ENCODE results near the gene AFF1.
A peak's percentile ranks its signal among the peaks of the same experiment; 100 is the strongest.

The AFF1 gene

DNA sequence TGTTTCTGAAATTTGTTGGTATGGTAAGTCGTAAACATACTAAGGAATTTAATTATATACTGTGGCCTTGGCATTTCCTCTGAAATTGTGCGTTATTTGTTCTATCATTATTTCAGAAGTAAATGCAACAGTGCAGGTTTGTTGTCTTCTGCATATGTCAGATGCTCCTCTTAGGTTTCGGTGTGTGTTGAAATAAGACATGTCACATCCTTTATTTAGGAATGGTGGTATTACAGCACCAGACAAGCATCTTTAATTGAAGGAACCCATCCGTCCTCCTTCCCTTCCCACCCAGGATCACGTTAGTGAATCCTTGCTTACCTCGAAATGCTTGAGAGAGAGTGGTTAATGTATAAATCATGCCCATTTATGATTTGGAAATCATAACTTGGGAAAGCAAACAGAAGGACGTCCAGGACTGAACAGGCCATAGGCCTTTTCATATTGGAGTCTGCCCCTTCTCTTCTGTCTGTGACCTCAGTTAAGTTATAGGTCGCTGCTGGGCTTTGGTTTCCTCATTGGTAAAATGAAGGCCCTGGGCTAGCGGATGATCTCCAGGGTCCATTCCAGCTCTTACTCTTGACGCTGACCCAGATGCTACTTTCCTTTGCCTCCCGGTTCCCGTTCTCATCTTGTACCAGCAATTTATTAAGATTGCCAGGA, 151.5 kb downstream of the AFF1 start:
- DNase-seq (ENCODE audit: low spot score), result no peak

DNA sequence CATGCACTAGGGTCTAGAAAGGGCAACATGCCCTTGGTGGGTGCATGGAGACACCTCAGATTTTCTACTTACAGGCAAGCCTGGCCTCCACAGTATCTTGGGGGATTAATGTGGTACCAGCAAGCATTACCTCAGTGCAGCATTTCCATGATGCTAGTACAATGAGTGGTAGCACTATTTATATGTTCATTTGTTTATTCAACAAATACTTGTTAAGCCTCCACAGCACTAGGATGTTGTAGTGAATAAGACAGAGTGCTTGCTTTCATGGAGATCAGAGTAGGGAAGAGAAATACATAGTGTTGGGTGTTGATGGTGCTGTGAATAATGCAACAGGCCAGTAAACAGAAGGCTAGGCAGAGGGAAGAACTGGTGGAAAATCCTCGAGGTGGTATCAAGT, 152.2 kb downstream of the AFF1 start:
- DNase-seq (ENCODE audit: low spot score), result no peak

DNA sequence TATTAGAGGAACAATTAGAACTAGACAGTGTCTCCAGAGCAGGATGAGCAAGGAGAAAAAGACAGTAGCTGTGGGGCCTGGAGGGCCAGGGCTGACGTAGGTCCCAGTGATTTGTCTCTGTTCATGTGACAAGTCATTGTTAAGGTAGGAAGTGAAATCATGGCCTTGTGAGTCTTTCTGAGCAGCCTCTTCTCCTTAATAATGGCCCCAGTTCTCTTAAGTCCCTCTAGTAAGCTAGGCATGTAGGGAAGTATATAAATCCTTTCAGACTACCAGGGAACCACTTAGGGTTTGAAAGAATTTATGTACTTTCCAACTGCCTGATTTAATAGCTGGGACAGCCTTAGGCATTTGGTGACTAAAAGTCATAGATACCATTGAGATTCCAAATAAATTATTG, 152.6 kb downstream of the AFF1 start:
- DNase-seq (ENCODE audit: low spot score), result peak; percentile 65

DNA sequence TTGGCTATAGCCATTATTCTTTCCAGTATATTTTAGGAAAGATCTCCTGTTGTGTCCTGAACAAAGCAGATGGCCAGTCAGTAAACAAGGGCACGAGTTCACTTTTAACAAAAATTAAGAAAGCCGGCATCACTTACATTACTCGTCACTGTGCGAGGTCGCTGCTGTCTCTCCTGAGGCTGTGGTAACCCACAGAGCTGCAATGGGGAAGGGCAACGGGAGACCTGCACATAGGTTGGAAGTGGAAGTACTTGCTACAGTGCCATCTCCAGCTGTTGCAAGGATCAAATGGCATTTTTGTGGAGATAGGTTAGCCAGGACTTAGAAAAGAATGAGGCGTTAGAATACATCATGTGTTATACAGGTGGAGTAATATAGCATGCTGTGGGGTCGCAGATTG, 153.4 kb downstream of the AFF1 start:
- no peak for DNase-seq (ENCODE audit: low spot score)

DNA sequence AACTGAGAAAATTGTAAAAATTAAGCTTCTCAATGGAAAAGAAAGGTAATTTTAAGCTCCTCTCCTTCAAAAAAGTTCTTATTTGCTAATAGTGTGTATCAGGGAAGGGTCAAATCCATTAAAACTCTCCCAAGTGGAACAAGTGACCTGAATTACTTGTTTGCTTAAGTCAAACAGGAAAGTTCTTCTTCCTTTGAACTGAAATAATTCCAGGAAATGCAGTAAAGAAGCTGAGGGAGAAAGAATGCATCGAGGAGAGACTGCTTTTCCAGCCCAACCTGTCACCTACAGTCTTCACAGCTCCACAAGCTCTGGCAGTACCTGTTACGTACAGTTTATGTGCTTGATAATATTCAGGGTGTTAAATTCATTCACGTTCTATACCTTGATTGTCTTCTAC, 154.6 kb downstream of the AFF1 start:
- no peak for DNase-seq (ENCODE audit: low spot score)

DNA sequence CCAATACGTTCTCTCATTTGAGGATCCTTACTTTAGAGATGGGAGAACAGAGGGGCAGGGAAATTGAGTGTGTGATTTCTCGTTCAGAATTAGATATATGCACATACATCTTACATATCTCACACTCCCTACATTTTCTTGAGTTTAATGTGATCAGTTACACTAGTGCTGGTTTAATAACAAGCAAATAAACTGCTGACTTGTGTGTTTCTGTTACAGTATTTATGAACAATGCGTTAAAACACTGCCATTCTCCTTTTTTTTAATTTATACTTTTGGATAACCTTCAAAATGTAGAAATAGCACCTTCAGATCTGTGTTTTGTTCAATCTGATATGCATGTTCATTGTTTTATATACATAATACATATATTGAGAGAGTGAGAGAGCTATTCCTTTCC, 155.5 kb downstream of the AFF1 start:
- DNase-seq (ENCODE audit: low spot score), result no peak

DNA sequence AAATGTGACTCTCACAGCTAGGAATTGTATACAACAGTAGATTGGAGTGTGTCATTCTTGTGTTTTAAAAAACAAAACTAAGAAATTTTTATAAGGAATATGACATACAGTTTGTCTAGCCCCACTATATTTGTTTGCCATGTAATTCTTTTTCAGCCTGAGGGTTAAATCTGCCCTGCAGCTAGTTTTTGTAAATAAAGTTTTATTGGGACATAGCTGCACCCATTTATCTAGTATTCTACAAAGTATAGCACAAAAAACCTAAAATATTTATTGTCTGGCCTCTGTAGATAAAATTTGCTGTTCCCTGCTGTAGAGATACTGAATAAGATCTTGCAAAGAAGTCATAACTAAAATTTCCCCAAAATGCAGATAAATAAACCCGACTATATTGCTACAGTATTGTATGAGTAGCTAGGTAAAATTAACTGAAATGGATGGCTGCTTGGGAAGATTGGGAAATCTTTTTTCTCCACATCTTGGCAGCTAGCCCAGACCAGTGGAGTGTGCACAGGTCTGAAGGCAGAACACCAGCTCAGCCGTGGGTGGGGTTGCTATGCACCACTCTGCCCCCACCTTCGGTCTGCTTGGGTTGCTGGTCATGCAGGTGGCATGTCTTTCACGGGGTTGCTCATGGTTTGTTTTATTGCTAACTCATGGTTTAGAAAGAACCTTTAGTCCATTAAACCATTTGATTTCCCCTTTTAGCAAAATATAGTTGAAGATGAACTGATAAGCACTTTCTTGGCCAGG, 157.8 kb downstream of the AFF1 start:
- DNase-seq (ENCODE audit: low spot score), result no peak

DNA sequence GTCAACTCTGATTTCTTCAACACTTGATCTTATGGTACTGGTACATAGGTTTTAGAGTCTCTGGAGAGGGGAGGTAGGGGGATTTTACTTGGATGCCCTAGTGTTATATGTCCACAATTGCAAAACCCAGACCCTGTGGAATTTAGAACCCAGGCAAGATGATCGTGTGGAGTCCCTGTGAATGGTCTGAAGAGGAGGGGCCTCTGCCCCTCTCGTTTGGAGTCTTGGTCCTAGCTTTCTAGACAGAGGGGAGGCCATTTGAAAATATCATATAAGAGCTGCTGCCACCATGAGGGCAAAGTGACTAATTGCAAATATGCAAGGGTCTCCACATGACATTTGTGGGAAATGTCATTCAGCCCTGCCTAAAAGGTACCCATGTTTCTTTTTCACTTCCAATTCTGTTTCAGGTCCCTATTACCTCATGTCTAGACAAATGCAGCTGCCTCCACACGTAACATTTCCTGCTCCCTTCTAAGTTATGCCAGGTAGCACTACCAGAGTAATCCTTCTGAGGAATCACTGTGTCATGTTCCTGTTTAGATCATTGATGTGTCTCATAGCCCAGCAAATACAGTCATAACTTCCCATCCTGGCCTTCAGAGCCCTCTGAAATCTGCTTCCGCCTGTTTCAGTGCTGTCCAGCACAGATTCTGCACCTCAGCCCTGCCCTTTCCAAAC, 158.8 kb downstream of the AFF1 start:
- DNase-seq (ENCODE audit: low spot score), result peak; percentile 95

DNA sequence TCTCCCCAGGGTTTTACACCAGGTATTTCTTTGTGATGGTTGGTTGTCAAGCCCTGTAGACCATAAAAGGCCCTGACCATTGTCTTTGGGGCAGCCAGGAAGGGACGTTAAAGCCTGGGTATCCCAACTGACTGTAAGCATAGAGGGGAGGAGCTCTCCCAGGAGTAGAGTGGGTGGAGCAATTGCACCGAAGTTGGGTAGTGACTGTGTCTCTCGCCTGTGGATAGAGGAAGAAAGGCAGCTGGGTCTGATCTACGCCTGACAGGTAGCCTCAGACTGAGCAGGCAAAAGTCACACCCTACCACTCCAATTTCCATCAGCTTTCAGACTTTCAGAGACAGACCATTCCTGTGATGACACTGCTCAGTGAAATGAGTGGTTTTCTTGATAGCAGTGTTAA, 162.3 kb downstream of the AFF1 start:
- no peak for DNase-seq (ENCODE audit: low spot score)

DNA sequence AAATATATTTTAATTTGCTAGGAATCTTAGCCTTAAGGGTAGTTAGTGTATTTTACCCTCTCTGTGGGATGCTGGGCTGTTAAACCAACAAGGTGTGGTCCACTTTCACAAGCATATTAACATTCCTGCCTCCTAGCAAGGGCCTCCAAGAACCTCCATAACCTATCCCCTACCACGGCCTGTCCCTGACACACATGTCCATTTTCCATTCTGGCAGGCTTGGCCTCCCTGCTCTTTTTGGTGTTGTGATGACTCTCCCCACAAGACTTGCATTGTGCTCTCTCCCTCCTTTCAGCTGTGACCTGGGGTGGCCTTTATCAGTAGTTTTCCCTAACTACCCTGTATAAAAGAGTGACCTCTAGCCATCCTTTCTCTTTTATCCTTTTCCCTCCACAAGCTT, 165.4 kb downstream of the AFF1 start:
- DNase-seq (ENCODE audit: low spot score), result no peak

DNA sequence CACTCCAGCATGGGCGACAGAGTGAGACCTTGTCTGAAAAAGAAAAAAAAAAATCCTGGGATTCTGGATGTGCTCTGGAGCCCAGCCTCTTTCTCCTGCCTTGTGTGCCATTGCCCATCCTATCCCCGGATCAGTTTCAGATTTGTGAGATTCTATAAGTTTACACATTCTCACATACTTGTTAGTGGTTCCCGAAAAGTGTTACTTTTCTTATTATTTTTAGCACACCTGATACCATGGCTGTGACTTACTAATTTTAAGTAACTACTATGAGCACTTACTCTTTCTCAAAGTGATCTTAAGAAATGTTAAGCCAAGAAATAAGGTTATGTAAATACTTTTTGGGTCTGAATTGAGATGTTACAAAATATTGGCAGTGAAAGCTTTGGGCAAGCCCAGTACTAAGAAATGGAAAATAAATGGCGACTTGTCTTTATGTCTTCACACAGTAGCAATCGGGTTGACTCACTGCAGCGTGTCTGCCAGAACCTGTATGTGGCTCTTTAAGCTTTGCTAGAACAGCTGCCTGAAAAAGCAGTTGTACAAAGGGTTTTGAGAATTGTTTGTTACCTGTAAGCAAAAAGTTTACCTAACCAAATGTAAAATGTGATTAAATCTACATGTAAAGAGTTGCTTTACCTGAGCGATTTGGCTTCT, 166.9 kb downstream of the AFF1 start:
- no peak for DNase-seq (ENCODE audit: low spot score)

DNA sequence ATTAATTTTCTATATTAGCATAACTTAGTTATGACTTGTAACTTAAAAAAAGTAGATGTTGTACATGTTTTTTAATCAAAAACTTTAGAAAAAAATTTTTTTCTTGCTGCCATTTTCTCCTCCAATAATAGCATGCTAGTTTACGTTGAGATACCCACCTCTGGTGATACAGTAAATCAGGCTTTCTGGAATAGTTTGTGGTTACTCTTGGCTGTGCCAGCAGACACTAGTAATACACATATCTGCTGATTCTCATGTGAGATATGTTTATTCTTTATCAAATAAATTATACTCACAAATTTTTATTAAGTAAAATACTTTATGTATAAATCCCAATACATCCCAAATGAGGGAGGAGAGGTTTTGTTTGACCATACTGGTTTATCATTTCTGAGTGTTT, 168.3 kb downstream of the AFF1 start:
- no peak for DNase-seq (ENCODE audit: low spot score)

DNA sequence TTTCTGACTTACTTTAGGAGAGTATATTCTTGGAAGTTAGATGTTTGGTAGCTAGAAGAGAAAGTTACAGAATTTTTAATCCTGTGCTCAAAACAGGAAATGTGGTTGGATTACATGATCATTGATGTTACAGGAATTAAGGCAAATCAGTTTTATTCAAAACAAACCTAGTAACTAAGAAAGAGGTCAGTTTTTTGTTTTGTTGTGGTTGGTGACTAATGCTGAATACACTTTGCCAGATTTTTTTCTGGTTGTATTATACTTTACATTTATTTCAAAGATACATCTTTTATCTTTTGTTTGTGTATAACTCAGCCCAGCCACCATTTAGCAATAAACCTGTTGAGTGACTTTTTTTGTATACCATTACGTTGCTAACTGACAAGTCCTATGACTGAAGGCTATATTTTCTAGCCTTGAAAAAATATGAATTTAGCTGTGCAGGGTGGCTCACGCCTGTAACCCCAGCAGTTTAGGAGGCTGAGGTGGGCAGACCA, 168.9 kb downstream of the AFF1 start:
- no peak for DNase-seq (ENCODE audit: low spot score)

DNA sequence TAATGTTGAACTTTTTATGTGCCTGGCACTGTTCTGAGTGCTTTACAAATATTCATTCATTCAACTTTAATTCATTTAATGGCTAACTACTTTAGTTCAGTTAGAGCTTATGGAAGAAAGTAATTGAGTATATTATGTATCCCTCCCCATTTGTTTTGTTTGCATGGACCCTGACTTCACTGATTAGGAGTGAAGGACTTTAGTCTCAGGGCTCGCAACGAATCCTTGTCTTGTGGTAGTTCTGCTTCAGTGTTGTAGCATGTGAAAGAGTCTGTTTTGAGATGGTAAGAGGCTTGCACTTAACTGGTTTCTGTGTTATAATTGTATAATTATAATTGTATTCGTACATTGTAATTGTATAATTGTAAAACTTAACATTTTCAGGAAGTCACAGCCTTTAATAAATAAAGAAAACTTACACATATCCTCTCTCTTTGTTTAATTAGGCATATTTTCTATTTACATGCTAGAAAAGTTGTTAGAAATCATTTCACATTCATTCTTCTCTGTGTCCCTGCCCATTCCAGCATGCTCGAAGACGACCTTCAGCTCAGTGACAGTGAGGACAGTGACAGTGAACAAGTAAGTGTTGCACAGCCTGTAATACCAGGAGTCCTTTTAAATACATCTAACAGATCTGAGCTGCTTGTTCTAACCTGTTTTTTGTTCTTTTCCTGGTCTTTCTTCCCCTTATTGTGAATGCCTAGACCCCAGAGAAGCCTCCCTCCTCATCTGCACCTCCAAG, 170.5 kb downstream of the AFF1 start:
- DNase-seq (ENCODE audit: low spot score), result no peak

DNA sequence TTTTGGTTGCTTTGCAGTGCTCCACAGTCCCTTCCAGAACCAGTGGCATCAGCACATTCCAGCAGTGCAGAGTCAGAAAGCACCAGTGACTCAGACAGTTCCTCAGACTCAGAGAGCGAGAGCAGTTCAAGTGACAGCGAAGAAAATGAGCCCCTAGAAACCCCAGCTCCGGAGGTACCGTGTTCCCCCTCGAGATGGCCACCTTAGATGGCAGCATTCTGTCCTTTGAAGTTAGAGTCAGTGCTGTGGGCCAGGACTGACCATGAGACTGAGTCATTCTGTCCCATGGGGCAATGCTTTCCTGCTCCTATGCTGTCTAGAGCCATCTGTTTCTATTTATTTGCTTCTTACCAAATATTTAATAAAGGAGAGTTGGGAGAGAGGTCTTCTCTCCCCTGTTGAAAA, 173.3 kb downstream of the AFF1 start:
- peak; percentile 68 for DNase-seq (ENCODE audit: low spot score)

DNA sequence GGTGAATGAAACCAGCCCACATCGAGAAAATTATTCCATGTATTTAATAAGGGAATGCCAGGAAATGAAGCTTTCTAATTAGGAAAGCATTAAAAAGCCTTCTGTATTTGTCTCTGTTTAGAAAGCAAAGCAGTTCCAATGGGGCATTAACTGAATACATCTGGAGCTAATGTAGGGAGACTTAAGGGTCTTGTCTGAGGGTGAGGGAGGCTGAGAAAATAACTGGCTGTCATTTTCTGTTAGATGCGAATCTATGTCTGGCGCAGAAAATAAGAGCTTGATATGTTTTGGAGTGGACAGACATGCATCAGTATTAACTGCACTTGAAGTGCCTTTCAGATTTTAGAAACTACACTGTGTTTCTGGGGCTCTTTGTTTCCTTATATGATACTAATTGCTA, 174.3 kb downstream of the AFF1 start:
- no peak for DNase-seq (ENCODE audit: low spot score)

DNA sequence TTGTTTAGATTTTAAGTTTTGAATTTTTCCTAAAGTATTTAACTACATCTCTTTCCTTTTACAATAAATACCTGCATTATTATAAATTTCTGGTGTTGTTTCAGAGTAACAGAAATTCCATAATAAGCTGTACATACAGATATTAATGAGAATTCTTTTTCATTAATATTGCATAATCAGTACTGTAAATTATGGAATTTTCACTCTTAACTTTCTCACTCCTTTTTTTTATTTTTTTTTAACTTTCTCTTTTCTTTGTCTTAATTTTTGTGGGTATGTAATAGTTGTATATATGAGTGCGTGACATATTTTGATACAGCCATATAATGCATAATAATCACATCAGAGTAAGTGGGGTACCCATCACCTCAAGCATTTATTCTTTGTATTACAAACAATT, 175.1 kb downstream of the AFF1 start:
- no peak for DNase-seq (ENCODE audit: low spot score)

DNA sequence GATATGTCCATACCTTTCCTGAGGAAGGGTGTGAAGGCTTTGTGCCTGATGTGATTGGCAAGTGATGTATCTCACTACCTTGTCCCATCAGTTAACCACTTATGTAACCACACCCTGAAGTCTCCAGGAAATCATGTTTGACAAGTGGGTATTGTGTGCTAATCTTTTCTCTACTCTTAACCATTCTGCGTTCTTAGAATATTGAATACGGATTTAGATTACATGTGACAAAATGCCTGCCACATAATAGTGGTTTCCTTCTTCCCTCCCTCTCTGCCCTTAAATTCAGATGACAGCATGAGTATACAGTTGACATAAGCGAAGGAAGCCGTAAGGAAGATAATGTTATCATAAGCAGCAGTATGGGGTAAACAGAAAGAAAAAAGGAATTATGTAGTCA, 177.3 kb downstream of the AFF1 start:
- DNase-seq (ENCODE audit: low spot score), result no peak

DNA sequence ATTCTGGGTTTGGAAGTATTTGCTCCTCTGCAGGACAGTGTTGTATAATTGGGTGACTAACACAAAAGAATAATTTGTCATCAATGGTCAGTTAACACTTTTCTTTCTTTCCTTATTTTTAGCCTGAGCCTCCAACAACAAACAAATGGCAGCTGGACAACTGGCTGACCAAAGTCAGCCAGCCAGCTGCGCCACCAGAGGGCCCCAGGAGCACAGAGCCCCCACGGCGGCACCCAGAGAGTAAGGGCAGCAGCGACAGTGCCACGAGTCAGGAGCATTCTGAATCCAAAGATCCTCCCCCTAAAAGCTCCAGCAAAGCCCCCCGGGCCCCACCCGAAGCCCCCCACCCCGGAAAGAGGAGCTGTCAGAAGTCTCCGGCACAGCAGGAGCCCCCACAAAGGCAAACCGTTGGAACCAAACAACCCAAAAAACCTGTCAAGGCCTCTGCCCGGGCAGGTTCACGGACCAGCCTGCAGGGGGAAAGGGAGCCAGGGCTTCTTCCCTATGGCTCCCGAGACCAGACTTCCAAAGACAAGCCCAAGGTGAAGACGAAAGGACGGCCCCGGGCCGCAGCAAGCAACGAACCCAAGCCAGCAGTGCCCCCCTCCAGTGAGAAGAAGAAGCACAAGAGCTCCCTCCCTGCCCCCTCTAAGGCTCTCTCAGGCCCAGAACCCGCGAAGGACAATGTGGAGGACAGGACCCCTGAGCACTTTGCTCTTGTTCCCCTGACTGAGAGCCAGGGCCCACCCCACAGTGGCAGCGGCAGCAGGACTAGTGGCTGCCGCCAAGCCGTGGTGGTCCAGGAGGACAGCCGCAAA, 179.6 kb downstream of the AFF1 start:
- no peak for DNase-seq (ENCODE audit: low spot score)

DNA sequence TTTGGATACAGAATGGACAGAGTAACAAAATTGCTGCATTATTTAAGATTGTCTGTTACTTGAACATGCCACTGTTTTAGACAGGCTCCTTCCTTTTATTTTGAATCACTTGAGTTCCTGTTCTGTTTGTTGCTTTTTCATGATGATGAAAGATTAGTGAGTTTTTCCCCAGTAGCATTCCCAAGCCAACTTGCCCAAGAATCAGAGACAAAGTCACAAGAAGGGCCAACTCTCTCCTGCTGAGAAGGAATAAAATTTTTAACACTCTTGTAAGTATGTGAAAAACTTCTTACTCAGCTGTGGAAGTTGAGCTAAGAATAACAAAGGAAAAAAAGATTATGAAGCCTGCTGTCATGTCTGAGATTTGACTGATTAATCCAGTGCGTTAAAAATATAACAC, 181.4 kb downstream of the AFF1 start:
- DNase-seq (ENCODE audit: low spot score), result no peak

All from kidney capillary endothelial cell (primary cell).